Measurements from ENCODE around the gene RNF186.
"Not testable (repeated sequence)": the region's sequence is repeated elsewhere in the genome, so short reads cannot be mapped to it uniquely, and the experiment has no call there.

The RNF186 gene

GRCh38 chr1:19792237-19793002 is 22.7 kb downstream of the RNF186 start:
- DNase-seq, result no peak

DNA sequence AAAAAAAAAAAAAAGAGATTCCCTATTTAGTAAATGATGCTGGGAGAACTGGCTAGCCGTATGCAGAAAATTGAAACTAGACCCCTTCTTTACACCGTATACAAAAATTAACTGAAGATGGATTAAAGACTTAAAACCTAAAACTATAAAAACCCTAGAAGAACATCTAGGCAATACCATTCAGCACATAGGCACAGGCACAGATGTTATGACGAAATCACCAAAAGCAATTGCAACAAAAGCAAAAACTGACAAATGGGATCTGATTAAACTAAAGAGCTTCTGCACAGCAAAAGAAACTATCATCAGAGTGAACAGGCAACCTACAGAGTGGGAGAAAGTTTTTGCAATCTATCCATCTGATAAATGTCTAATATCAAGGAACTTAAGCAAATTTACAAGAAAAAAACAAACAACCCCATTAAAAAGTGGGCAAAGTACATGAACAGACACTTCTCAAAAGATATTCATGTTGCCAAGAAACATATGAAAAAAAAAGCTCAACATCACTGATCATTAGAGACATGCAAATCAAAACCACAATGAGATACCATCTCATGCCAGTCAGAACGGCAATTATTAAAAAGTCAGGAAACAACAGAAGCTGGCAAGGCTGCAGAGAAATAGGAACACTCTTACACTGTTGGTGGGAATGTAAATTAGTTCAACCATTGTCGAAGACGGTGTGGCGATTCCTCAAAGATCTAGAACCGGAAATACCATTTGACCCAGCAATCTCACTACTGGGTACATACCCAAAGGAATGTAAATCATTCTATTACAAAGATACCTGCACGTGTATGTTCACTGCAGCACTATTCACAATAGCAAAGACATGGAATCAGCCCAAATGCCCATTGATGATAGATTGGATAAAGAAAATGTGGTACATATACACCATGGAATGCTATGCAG is 24.8 kb downstream of the RNF186 start:
- not testable (repeated sequence) for DNase-seq

GRCh38 chr1:19786988-19787423 is 28.1 kb downstream of the RNF186 start:
- no peak for DNase-seq

GRCh38 chr1:19785660-19786059 is 29.4 kb downstream of the RNF186 start:
- DNase-seq, result no peak

DNA sequence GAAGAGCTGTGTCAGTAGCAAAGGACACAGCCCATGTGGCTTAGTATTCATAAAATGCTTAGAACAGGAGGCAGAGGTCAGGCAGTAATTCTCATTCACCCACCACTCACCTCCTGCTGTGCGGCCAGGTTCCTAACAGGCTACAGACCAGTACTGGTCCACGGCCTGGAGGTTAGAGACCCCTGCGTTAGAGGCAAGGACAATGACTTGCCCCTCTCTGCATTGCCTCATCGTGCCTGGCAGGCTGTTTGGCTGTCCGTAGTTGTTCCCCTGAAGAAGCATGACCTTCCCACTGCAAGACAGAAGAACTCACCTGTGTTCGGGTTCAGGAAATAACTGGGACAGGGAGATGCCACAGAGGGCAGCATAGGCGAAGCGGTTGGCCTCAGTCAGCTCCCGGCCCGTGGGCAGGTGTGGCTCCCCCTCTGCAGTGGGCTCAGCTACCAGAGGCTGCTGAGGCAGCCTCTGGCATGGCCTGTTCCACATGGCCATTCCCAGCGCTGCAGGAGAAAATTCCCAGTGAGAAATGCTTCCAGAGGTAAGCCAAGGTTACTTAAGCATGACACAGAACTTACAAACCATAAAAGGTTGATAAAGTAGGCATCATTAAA is 34.7 kb downstream of the RNF186 start:
- DNase-seq, result no peak

GRCh38 chr1:19776933-19777332 is 38.1 kb downstream of the RNF186 start:
- no peak for DNase-seq

GRCh38 chr1:19776287-19776686 is 38.8 kb downstream of the RNF186 start:
- DNase-seq, result no peak

- no peak for DNase-seq
Observed at GRCh38 chr1:19775831-19776230, 39.3 kb downstream of the RNF186 start.

GRCh38 chr1:19775317-19775716 is 39.8 kb downstream of the RNF186 start:
- DNase-seq, result no peak

GRCh38 chr1:19774180-19774785 is 40.8 kb downstream of the RNF186 start:
- DNase-seq, result no peak

- no peak for DNase-seq
Observed at GRCh38 chr1:19773485-19773884, 41.6 kb downstream of the RNF186 start.

DNA sequence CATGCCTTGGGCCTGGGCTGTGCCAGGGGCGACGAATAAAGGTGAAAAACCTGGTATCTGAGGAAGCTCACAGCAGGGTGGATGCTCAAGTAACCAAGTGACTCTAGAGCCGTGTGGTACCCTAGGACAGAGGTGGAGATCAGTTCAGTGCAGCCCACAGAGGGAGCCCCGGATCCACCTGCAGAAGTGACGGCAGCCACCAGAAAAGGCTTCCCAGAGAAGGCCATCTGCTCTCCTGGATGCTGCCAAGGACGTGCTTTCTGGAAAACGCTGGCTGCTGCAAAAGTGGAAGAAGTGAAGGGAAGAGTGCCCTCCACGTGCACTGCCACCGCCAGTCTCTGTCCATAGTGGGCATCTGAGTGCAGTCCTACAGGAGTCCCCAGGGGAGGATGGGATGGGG is 43.0 kb downstream of the RNF186 start:
- DNase-seq, result peak in 1 of 2 experiments; percentile 61

DNA sequence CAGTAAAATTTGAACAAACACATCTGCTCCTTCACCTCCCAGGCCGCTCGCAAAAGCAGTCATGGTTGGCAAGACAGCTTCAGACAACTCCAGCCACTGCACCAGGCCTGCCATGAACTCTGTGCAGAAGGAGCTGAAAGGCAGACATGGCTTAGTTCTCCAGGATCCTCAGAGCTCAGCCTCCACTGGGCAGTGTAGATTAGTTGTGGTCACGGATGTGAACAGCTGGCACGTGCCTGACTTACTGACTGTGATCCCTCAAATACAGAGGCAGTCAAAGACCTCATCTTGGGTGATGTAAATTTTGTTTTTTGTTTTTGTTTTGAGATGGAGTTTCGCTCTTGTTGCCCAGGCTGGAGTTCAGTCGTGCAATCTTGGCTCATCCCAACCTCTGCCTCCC is 43.7 kb downstream of the RNF186 start:
- no peak for DNase-seq

DNA sequence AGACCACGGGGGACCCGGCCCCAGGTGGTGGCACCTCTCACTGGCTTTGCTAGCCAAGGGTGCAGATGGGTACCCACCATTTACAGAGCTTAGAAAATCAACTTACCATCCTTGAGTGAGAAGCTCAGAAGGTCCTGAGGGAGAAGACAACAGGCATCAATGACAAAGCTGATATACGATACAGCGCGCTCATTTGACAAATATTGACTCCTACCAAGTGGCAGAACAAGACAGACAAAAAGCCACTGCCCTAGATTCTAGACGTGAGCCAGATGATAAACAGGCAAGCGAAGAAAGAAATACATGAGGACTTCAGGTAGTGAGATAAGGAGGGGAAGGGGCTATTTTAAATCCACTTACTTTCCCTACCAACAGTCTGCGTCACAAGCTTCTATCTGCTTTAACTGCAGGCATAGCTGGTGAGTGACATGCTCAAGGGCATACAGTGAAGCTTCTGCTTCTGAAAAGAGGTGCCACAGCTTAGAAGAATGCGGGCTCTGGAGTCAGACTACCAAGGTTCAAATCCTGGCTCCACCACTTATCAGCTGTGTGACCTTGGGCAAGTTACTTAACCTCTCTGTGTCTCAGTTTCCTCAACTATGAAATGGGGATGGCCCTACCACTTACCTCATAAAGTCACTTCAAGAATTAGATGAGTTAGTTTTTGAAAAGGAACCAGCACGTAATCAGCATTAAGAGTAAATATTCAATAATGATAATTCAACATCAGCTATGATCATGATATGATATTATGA is 44.5 kb downstream of the RNF186 start:
- no peak for DNase-seq

GRCh38 chr1:19769211-19769932 is 45.7 kb downstream of the RNF186 start:
- no peak for DNase-seq

GRCh38 chr1:19768353-19769210 is 46.5 kb downstream of the RNF186 start:
- no peak for DNase-seq

DNA sequence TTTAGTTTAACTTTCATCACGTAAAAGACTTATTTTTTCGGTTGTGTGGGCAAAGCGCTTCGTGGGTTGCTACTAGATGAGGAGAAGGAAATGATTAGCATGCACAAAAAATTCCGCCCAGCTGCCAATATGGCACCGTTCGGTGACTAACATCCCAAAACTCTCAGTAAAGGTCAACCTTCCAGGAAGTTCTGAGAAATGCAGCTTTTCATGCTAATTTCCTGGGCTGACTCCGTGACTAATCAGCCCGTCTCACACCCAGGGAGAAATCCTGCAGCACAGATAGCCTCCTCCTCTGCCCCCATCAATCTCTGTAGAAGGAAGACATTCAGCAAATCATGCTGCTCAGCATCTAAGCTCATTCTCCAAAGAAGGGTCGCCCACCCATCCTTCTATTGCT is 49.5 kb downstream of the RNF186 start:
- DNase-seq, result no peak

DNA sequence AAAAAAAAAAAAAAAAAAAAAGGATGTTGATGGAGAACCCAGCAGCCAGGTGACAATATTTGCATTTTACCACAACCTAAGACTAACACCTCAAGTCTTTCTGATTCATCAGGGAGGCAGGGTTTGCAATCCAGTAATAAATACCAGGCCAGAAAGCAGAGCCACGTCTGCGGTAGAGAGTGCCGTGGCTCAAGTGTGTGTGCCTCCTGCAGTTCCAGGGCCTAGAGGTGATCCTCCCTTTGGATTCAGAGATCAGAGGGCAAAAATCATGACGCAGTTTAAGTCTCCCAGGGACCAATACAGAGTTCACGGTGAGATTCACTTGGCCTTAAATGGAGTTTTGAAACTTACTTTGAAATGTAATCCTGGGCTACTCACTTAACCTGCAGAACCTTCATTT is 50.2 kb downstream of the RNF186 start:
- no peak for DNase-seq
